ENCODE data around the gene APEX2.

Gene APEX2

DNA sequence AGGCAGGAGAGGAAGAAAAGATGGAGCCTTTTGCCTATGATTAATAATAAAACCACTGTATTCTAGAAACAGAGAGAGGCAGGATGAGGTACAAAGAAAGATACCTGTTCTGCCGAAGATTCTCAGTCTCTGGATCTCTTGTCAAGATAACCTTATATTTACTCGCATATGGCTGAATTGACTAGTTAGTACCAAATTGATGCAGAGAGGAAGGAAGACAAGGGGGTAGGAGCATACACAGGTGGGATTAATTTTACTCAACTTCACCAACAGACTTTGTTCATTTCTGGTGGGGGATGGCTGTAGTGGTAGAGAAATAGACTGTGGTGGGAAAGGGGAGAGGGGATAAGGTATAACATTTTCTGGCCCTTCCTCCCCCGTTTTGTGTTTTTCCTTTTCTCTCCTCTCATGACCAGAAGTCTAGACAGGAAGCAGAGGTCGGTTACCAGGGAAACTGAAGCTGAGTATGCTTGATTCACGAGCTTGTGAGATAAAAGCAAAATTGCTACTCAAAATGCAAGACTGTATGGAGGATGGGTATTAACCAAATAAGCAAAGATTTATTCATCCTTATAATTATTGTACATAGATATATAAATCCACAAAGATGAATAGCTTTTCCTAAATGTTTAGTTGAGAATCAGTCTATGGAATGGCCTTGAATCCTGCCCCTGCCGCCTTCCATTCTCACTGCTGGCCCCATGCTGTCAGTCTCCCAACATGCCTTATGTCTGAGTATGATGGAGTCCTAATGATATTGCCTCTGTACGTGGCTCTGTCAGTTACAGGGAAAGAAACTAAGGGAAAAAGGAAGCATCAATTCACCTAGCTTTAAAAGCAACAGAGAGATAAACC lies 56.9 kb downstream of the APEX2 start:
- TF ChIP-seq ZFP3 (CRISPR knock-in tag; IDR thresholded peaks at IDR 0.05) (no peak), ZNF8 (CRISPR knock-in tag; IDR thresholded peaks at IDR 0.05) (no peak), ZNF565 (CRISPR knock-in tag; conservative IDR thresholded peaks at IDR 0.05; ENCODE audit: low read depth) (no peak), CSDC2 (CRISPR knock-in tag; IDR thresholded peaks at IDR 0.05) (no peak), ESRRG (CRISPR knock-in tag; IDR thresholded peaks at IDR 0.05) (no peak), ARNTL (CRISPR knock-in tag; IDR thresholded peaks at IDR 0.05; ENCODE audit: borderline replicate concordance, low read depth) (no peak), ZC3H10 (CRISPR knock-in tag; IDR thresholded peaks at IDR 0.05) (no peak), TOX (CRISPR knock-in tag; IDR thresholded peaks at IDR 0.05; ENCODE audit: borderline replicate concordance) (no peak), ISL1 (CRISPR knock-in tag; IDR thresholded peaks at IDR 0.05) (no peak), GLIS3 (CRISPR knock-in tag; IDR thresholded peaks at IDR 0.05) (no peak), ZFP30 (CRISPR knock-in tag; IDR thresholded peaks at IDR 0.05) (no peak), SNAI2 (CRISPR knock-in tag; IDR thresholded peaks at IDR 0.05) (no peak), TCF4 (CRISPR knock-in tag; IDR thresholded peaks at IDR 0.05; ENCODE audit: borderline replicate concordance) (no peak), BACH2 (CRISPR knock-in tag; IDR thresholded peaks at IDR 0.05; ENCODE audit: borderline replicate concordance) (no peak)
- TF ChIP-seq, protein P1, sequence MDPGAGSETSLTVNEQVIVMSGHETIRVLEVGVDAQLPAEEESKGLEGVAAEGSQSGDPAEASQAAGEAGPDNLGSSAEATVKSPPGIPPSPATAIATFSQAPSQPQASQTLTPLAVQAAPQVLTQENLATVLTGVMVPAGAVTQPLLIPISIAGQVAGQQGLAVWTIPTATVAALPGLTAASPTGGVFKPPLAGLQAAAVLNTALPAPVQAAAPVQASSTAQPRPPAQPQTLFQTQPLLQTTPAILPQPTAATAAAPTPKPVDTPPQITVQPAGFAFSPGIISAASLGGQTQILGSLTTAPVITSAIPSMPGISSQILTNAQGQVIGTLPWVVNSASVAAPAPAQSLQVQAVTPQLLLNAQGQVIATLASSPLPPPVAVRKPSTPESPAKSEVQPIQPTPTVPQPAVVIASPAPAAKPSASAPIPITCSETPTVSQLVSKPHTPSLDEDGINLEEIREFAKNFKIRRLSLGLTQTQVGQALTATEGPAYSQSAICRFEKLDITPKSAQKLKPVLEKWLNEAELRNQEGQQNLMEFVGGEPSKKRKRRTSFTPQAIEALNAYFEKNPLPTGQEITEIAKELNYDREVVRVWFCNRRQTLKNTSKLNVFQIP (CRISPR knock-in tag; IDR thresholded peaks at IDR 0.05; ENCODE audit: borderline replicate concordance, low read depth), result no peak
- TF ChIP-seq, protein P2, sequence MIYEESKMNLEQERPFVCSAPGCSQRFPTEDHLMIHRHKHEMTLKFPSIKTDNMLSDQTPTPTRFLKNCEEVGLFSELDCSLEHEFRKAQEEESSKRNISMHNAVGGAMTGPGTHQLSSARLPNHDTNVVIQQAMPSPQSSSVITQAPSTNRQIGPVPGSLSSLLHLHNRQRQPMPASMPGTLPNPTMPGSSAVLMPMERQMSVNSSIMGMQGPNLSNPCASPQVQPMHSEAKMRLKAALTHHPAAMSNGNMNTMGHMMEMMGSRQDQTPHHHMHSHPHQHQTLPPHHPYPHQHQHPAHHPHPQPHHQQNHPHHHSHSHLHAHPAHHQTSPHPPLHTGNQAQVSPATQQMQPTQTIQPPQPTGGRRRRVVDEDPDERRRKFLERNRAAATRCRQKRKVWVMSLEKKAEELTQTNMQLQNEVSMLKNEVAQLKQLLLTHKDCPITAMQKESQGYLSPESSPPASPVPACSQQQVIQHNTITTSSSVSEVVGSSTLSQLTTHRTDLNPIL (CRISPR knock-in tag; IDR thresholded peaks at IDR 0.05; ENCODE audit: low read depth), result no peak
- TF ChIP-seq, protein P3, sequence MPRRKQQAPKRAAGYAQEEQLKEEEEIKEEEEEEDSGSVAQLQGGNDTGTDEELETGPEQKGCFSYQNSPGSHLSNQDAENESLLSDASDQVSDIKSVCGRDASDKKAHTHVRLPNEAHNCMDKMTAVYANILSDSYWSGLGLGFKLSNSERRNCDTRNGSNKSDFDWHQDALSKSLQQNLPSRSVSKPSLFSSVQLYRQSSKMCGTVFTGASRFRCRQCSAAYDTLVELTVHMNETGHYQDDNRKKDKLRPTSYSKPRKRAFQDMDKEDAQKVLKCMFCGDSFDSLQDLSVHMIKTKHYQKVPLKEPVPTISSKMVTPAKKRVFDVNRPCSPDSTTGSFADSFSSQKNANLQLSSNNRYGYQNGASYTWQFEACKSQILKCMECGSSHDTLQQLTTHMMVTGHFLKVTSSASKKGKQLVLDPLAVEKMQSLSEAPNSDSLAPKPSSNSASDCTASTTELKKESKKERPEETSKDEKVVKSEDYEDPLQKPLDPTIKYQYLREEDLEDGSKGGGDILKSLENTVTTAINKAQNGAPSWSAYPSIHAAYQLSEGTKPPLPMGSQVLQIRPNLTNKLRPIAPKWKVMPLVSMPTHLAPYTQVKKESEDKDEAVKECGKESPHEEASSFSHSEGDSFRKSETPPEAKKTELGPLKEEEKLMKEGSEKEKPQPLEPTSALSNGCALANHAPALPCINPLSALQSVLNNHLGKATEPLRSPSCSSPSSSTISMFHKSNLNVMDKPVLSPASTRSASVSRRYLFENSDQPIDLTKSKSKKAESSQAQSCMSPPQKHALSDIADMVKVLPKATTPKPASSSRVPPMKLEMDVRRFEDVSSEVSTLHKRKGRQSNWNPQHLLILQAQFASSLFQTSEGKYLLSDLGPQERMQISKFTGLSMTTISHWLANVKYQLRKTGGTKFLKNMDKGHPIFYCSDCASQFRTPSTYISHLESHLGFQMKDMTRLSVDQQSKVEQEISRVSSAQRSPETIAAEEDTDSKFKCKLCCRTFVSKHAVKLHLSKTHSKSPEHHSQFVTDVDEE (CRISPR knock-in tag; IDR thresholded peaks at IDR 0.05), result no peak
- TF ChIP-seq, protein P4, sequence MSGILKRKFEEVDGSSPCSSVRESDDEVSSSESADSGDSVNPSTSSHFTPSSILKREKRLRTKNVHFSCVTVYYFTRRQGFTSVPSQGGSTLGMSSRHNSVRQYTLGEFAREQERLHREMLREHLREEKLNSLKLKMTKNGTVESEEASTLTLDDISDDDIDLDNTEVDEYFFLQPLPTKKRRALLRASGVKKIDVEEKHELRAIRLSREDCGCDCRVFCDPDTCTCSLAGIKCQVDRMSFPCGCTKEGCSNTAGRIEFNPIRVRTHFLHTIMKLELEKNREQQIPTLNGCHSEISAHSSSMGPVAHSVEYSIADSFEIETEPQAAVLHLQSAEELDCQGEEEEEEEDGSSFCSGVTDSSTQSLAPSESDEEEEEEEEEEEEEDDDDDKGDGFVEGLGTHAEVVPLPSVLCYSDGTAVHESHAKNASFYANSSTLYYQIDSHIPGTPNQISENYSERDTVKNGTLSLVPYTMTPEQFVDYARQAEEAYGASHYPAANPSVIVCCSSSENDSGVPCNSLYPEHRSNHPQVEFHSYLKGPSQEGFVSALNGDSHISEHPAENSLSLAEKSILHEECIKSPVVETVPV (CRISPR knock-in tag; IDR thresholded peaks at IDR 0.05), result no peak
- ATAC-seq, result peak; percentile 24; the same call in 2 of the 3 replicates

DNA sequence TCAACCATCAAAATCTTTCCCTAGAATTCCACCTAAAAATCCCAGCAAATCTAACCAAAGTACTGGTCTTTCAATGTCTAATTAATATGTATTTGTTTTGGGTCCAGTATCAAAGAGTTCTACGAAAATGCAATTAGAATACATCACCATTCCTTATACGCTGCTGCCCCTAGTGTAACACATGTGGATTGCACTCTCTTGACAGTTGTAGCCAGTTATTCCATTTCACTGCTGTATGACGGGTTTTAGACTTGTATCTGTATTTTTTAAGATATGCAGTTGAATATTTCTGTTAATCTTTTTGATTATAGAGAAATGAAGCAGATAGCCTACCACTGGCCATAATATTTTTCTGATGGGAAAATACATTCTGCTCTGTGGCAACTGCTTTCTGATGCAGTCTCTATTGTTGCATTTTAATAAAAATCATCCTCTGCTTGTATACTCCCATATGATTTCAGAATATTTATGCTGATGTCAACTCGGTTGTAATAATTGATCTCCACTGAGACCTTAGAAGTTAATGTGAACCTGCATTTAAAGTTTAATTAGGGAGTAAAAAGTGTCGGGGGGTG lies 57.6 kb downstream of the APEX2 start:
- TF ChIP-seq, protein P4 (CRISPR knock-in tag; IDR thresholded peaks at IDR 0.05), result no peak
- TF ChIP-seq ISL1 (CRISPR knock-in tag; IDR thresholded peaks at IDR 0.05) (no peak), TOX (CRISPR knock-in tag; IDR thresholded peaks at IDR 0.05; ENCODE audit: borderline replicate concordance) (no peak)
- peak; percentile 91 for ATAC-seq

Measured in SK-N-SH treated with all-trans-retinoic acid at 6 μM for 48 hours (cell line).